HepG2 (cell line): Measurements from ENCODE around the gene ARAP1. TPM values are rescaled to one million over a fixed set of nuclear protein-coding genes. Genes with fewer than 3 reads are reported as not detected.

Source experiments
- ATF2 ChIP-seq: sonication (generic); formaldehyde crosslinking; IDR thresholded peaks from 2 replicates; pipeline ENCODE4 v1.4.0; 2020; ENCODE audit warnings: missing genetic modification reagents
- ELF1 ChIP-seq: sonication (generic); formaldehyde crosslinking; IDR thresholded peaks from 2 replicates; pipeline ENCODE4 v1.4.0; 2020; ENCODE audit warnings: missing genetic modification reagents
- EP300 ChIP-seq, 3 experiments: sonication (generic) in 1 of 3; formaldehyde crosslinking in 1 of 3; IDR thresholded peaks; 2 replicates each; pipeline versions ENCODE4 v1.5.1 to v1.6.1; 2011 to 2020; ENCODE audit warnings: low read depth in 2 of 3, low read length in 2 of 3, borderline replicate concordance in 1 of 3, improper control_type of control experiment in 1 of 3, mild to moderate bottlenecking in 1 of 3, missing genetic modification reagents in 1 of 3, moderate library complexity in 1 of 3
- FOXP1 ChIP-seq, 2 experiments: fragments of 450-650 bp in 1 of 2; IDR thresholded peaks; 2 replicates each; pipeline ENCODE4 v1.6.1; 2017 to 2018; ENCODE audit warnings: antibody characterized with exemption in 1 of 2
- GFI1 ChIP-seq: sonication (generic); formaldehyde crosslinking; IDR thresholded peaks from 2 replicates; pipeline ENCODE4 v1.5.0; 2020; ENCODE audit warnings: missing genetic modification reagents, mild to moderate bottlenecking, borderline replicate concordance
- GLI4 ChIP-seq: sonication (generic); formaldehyde crosslinking; IDR thresholded peaks from 2 replicates; pipeline ENCODE4 v1.5.1; 2020; ENCODE audit warnings: missing genetic modification reagents, mild to moderate bottlenecking, moderate library complexity, borderline replicate concordance
- MAZ ChIP-seq, 2 experiments: sonication (generic) in 1 of 2; formaldehyde crosslinking in 1 of 2; IDR thresholded peaks; 2 replicates each; pipeline versions ENCODE4 v1.5.0 to v1.6.1; 2012 to 2020; ENCODE audit warnings: low read depth in 2 of 2, mild to moderate bottlenecking in 2 of 2, borderline replicate concordance in 1 of 2, improper control_type of control experiment in 1 of 2, low read length in 1 of 2, missing genetic modification reagents in 1 of 2, moderate library complexity in 1 of 2
- MED1 ChIP-seq: sonication (generic); formaldehyde crosslinking; IDR thresholded peaks from 2 replicates; pipeline ENCODE4 v1.4.0; 2020; ENCODE audit warnings: missing genetic modification reagents
- MIER3 ChIP-seq: IDR thresholded peaks from 2 replicates; pipeline ENCODE4 v1.6.1; 2016; ENCODE audit warnings: missing compliant biosample characterization, borderline replicate concordance
- MTA1 ChIP-seq: sonication (generic); formaldehyde crosslinking; IDR thresholded peaks from 2 replicates; pipeline ENCODE4 v1.4.0; 2020; ENCODE audit warnings: missing genetic modification reagents, mild to moderate bottlenecking, borderline replicate concordance
- NCOA5 ChIP-seq: sonication (generic); formaldehyde crosslinking; IDR thresholded peaks from 2 replicates; pipeline ENCODE4 v1.4.0; 2020; ENCODE audit warnings: missing genetic modification reagents
- NCOR1 ChIP-seq: fragments of 200-600 bp; sonication (generic); IDR thresholded peaks from 2 replicates; pipeline ENCODE4 v1.7.0; 2017; ENCODE audit warnings: antibody characterized with exemption, low read length, borderline replicate concordance
- PBX3 ChIP-seq: sonication (generic); formaldehyde crosslinking; IDR thresholded peaks from 2 replicates; pipeline ENCODE4 v1.8.1; 2023; ENCODE audit warnings: missing genetic modification reagents, inconsistent platforms, borderline replicate concordance
- POGZ ChIP-seq: sonication (generic); formaldehyde crosslinking; IDR thresholded peaks from 2 replicates; pipeline ENCODE4 v1.4.0; 2020; ENCODE audit warnings: mild to moderate bottlenecking, missing genetic modification reagents
- RFXANK ChIP-seq: IDR thresholded peaks from 2 replicates; pipeline ENCODE4 v1.6.1; 2016
- SRY ChIP-seq: sonication (generic); formaldehyde crosslinking; IDR thresholded peaks from 2 replicates; pipeline ENCODE4 v1.8.0; 2022; ENCODE audit warnings: mild to moderate bottlenecking, missing genetic modification reagents
- ZNF124 ChIP-seq: sonication (generic); formaldehyde crosslinking; IDR thresholded peaks from 2 replicates; pipeline ENCODE4 v1.4.0; 2020; ENCODE audit warnings: missing genetic modification reagents
- ZNF333 ChIP-seq: sonication (generic); formaldehyde crosslinking; IDR thresholded peaks from 2 replicates; pipeline ENCODE4 v1.4.0; 2020; ENCODE audit warnings: mild to moderate bottlenecking, missing genetic modification reagents, borderline replicate concordance
- ZNF574 ChIP-seq: sonication (generic); formaldehyde crosslinking; IDR thresholded peaks from 2 replicates; pipeline ENCODE4 v1.4.0; 2020; ENCODE audit warnings: missing genetic modification reagents
- ZNF616 ChIP-seq: sonication (generic); formaldehyde crosslinking; IDR thresholded peaks from 2 replicates; pipeline ENCODE4 v1.5.0; 2020; ENCODE audit warnings: low read depth, mild to moderate bottlenecking, missing genetic modification reagents
- polyA plus RNA-seq, 8 experiments: library from polyadenylated mRNA; depleted of rRNA in 3 of 8; stranded (reverse) in 7 of 8; unstranded in 1 of 8; fragments of >200 nt; fragmentation: Illumina TruSeq in 4 of 8; extraction: Trizol in 4 of 8; gene quantifications; 2 replicates each; pipeline versions ENCODE4 v1.2.1 to v1.2.3, GENCODE V29; 2011 to 2016; ENCODE audit warnings: low read depth in 4 of 8, missing spikeins in 1 of 8, mixed read lengths in 1 of 8; ENCODE audit not compliant: insufficient read depth in 1 of 8
- total RNA-seq, 5 experiments: library from RNA; depleted of rRNA; stranded (reverse); fragments of >200 nt; fragmentation: Illumina TruSeq; extraction: Trizol; gene quantifications; 2 replicates each; pipeline ENCODE4 v1.2.3, GENCODE V29; 2016; ENCODE audit warnings: low read depth in 1 of 5
- TF ChIP-seq, protein P1 (sequence below): IDR thresholded peaks from 2 replicates; pipeline ENCODE4 v1.6.1; 2016; ENCODE audit warnings: control low read depth

The ARAP1 gene
- total and polyA plus RNA-seq, 2 of the 13 experiments (the other 11 are each of a cell fraction or from before 2014, with no cell fraction given) = 43.2 to 55.5 TPM

- 0 out of 2 replicates have a peak, but pooled peaks have one; percentile 21 for TF ChIP-seq ZNF574 (CRISPR knock-in tag)
- peak in 1 of 2 experiments; percentile 69; a peak in 2 of 4 replicates for TF ChIP-seq EP300 (IDR thresholded peaks at IDR 0.05; ENCODE audit: low read depth in 2 of 2, low read length in 2 of 2)
- peak; percentile 52; the same call in 1 of the 2 replicates for TF ChIP-seq EP300 (CRISPR knock-in tag; IDR thresholded peaks at IDR 0.05; ENCODE audit: borderline replicate concordance)
- TF ChIP-seq MED1 = peak; percentile 64; the same call in 1 of the 2 replicates
- TF ChIP-seq ZNF333 (CRISPR knock-in tag) = no peak
- peak; percentile 83; the same call in 1 of the 2 replicates for TF ChIP-seq MTA1 (CRISPR knock-in tag)
- no peak for TF ChIP-seq RFXANK (CRISPR knock-in tag)
- TF ChIP-seq NCOR1 = peak; percentile 57; the same call in 1 of the 2 replicates
- 0 out of 2 replicates have a peak, but pooled peaks have one; percentile 33 for TF ChIP-seq ZNF124 (CRISPR knock-in tag)
- no peak for TF ChIP-seq FOXP1 (IDR thresholded peaks at IDR 0.05)
- peak; percentile 78 for TF ChIP-seq FOXP1 (CRISPR knock-in tag; IDR thresholded peaks at IDR 0.05)
- TF ChIP-seq ZNF616 (CRISPR knock-in tag) = 0 out of 2 replicates have a peak, but pooled peaks have one; percentile 32
- TF ChIP-seq POGZ (CRISPR knock-in tag) = no peak
- TF ChIP-seq NCOA5 (CRISPR knock-in tag) = no peak
- TF ChIP-seq GLI4 (CRISPR knock-in tag) = no peak
- no peak for TF ChIP-seq PBX3
- TF ChIP-seq GFI1 = peak; percentile 32
- TF ChIP-seq, protein P1, sequence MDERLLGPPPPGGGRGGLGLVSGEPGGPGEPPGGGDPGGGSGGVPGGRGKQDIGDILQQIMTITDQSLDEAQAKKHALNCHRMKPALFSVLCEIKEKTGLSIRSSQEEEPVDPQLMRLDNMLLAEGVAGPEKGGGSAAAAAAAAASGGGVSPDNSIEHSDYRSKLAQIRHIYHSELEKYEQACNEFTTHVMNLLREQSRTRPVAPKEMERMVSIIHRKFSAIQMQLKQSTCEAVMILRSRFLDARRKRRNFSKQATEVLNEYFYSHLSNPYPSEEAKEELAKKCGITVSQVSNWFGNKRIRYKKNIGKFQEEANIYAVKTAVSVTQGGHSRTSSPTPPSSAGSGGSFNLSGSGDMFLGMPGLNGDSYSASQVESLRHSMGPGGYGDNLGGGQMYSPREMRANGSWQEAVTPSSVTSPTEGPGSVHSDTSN (CRISPR knock-in tag) = 0 out of 2 replicates have a peak, but pooled peaks have one; percentile 31
- no peak for TF ChIP-seq ELF1 (CRISPR knock-in tag)
- peak; percentile 29; the same call in 1 of the 2 replicates for TF ChIP-seq ATF2 (CRISPR knock-in tag)
- TF ChIP-seq MIER3 = no peak
- no peak for TF ChIP-seq MAZ (IDR thresholded peaks at IDR 0.05; ENCODE audit: borderline replicate concordance, low read depth, low read length)
- peak; percentile 33; the same call in 1 of the 2 replicates for TF ChIP-seq MAZ (CRISPR knock-in tag; IDR thresholded peaks at IDR 0.05; ENCODE audit: low read depth)
- TF ChIP-seq SRY (CRISPR knock-in tag) = no peak
Measured at GRCh38 chr11:72777755-72778278, 25.6 kb upstream of the ARAP1 start (continued).
